Cardiac muscle cell (in vitro differentiated cells and primary cell): ENCODE data around the gene TSPAN4. TPM values are rescaled to one million over a fixed set of nuclear protein-coding genes. Genes with fewer than 3 reads are reported as not detected.
A peak's percentile ranks its signal among the peaks of the same experiment; 100 is the strongest.

Experiments
- DNase-seq, 2 donors: peaks; one replicate each; pipeline versions ENCODE4 v3.0.0 to v3.0.0-alpha.2; 2010 to 2017; ENCODE audit warnings: low read depth in 1 of 2, low spot score in 1 of 2
- H3K27ac ChIP-seq: fragments of 200-600 bp; sonication (generic); 2 replicates; pipeline ENCODE4 v1.5.1; 2016
- H3K27me3 ChIP-seq: fragments of 200-600 bp; sonication (generic); 2 replicates; pipeline ENCODE4 v1.6.0; 2016; ENCODE audit warnings: control low read depth
- H3K36me3 ChIP-seq: fragments of 200-600 bp; sonication (generic); 2 replicates; pipeline ENCODE4 v1.5.1; 2016; ENCODE audit warnings: control low read depth
- H3K4me1 ChIP-seq: fragments of 200-600 bp; sonication (generic); 2 replicates; pipeline ENCODE4 v1.8.1; 2017; ENCODE audit warnings: low read depth, mild to moderate bottlenecking, mixed run types
- H3K4me3 ChIP-seq: fragments of 200-600 bp; sonication (generic); 2 replicates; pipeline ENCODE4 v1.5.1; 2016; ENCODE audit warnings: mild to moderate bottlenecking
- H3K9me3 ChIP-seq: fragments of 200-600 bp; sonication (generic); 2 replicates; pipeline ENCODE4 v1.5.1; 2017; ENCODE audit warnings: low read depth, mild to moderate bottlenecking, control low read depth
- polyA plus RNA-seq: library from polyadenylated mRNA; unstranded; fragments of >200 nt; fragmentation: Nextera tagmentation; extraction: Ambion mirVana; gene quantifications from 2 replicates; pipeline ENCODE4 v1.2.1, GENCODE V29; 2016
- total RNA-seq: library from RNA; depleted of rRNA; stranded (reverse); fragments of >200 nt; gene quantifications from 2 replicates; pipeline ENCODE4 v1.2.3, GENCODE V29; 2016
- TF ChIP-seq, protein P1 (sequence below): IDR thresholded peaks from 2 replicates; pipeline ENCODE4 v1.5.1; 2012; ENCODE audit warnings: low read depth, mild to moderate bottlenecking, low read length

The TSPAN4 gene
- total and polyA plus RNA-seq, 2 experiments from 2014 or later = 85.3 to 125 TPM

DNA sequence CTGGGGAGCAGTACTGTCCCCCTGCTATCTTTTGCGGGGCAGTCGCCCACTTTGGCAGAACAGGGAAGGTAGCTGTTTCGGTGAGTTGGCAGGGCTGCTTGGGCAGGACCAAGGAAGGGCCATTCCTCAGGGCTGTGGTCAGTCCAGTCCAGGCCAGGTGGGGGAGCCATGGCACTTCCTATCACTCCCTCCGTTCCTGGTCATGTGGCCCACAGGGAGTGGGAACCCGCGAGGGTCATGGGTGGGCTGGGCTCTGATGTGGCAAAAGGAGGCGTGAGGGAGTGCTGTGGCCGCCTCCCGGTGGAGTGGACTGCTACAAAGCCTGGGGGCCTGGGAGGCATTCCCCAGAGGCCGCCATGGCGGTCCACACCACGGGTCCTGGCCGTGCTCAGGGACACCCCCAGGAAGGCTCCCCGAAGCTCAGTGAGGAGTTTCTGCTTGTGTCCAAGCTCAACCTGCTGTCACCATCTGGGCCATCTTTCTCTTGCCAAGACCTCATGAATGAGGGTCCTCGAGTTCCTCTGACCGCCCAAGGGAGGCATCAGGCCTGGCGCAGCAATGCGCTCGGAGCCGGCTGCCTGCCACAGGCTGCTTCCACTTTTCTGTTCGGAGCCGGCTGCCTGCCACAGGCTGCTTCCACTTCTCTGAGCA, 56.0 kb downstream of the TSPAN4 start:
- H3K27me3 ChIP-seq = no peaks in the 10 kb centered on the region
- H3K9me3 ChIP-seq = no peaks in the 10 kb centered on the region
- peak; percentile 36 to 41 for DNase-seq
- H3K4me1 ChIP-seq = no peaks in the 10 kb centered on the region
- no peak overlapping the region for H3K4me3 ChIP-seq
- TF ChIP-seq, protein P1, sequence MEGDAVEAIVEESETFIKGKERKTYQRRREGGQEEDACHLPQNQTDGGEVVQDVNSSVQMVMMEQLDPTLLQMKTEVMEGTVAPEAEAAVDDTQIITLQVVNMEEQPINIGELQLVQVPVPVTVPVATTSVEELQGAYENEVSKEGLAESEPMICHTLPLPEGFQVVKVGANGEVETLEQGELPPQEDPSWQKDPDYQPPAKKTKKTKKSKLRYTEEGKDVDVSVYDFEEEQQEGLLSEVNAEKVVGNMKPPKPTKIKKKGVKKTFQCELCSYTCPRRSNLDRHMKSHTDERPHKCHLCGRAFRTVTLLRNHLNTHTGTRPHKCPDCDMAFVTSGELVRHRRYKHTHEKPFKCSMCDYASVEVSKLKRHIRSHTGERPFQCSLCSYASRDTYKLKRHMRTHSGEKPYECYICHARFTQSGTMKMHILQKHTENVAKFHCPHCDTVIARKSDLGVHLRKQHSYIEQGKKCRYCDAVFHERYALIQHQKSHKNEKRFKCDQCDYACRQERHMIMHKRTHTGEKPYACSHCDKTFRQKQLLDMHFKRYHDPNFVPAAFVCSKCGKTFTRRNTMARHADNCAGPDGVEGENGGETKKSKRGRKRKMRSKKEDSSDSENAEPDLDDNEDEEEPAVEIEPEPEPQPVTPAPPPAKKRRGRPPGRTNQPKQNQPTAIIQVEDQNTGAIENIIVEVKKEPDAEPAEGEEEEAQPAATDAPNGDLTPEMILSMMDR = peak; percentile 8
- H3K27ac ChIP-seq = no peak overlapping the region
- peaks cover 26% of the 10 kb centered on the region for H3K36me3 ChIP-seq

DNA sequence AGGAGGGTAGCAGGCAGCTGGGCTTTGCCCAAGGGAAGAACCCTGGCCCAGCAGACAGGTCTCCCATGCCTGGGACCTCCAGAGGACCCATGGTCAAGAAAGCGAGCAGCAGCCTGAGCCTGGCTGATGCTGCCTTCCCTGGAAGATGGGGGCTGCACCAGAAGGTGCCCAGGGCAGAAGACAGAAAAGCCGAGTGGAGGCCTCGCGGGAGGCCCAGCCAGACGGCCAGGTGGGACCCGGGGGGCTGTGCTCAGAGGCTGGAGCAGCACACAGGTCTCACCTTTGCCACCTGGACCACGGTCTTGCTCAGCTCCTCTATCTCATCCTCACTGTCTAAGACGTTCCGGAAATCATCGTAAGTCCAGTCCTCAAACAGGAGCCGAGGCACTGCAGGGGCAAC, 57.1 kb downstream of the TSPAN4 start:
- Histone ChIP-seq H3K27ac (no peak overlapping the region), H3K36me3 (peaks cover 34% of the 10 kb centered on the region), H3K4me3 (no peak overlapping the region), H3K9me3 (no peaks in the 10 kb centered on the region), H3K27me3 (no peaks in the 10 kb centered on the region), H3K4me1 (no peaks in the 10 kb centered on the region)
- TF ChIP-seq, protein P1 = no peak
- no peak for DNase-seq

DNA sequence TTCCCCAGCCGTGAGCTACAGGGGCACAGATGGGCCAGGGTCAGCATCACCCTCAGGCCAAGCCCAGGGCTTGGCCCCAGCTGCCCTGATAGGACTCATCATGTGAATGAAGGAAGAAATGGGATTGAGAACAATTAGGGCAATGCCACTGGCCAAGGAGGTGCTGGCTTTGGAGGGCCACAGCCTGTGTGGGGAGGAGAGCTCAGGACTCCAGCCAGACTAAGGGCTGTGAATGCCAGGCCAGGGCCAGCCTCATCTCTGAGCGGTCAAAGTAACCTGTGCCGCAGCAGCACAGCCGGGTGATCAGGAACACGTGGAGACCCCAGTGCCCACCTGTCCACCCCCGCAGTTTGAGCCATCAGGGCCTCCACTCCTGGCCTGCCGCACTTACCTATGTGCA, 57.9 kb downstream of the TSPAN4 start:
- Histone ChIP-seq H3K27ac (no peak overlapping the region), H3K36me3 (peaks cover 34% of the 10 kb centered on the region)
- DNase-seq = no peak

DNA sequence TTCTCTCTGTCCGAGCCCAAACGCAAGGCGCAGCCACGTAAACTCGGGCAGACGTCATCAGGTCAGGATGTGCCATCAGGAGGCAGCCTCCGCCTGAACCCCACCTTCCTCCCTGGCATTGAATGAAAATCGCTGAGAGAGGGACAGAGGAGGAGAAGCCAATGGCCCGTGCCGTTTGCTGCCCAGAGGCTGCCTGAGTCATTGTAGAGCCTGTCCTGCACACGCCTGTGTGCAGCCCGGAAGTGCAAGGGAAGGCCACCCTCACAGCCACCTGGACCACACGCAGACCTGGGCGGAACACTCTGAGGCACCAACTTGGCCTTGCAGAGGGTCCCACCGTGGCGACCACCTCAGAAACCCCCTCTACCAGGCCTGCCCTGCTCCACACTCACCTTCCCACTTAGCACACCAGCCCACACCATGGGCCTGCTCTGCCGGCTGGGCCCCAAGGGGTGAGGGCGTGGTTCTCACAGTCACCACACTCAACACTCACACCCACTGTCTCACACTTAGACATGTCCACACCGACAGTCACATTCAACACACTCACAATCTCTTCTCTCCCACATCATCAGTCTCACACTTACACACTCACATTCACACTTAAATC, 58.9 kb downstream of the TSPAN4 start:
- TF ChIP-seq, protein P1 = no peak
- no peak for DNase-seq
- H3K36me3 ChIP-seq = peaks cover 34% of the 10 kb centered on the region
- H3K27me3 ChIP-seq = no peaks in the 10 kb centered on the region
- H3K27ac ChIP-seq = no peak overlapping the region
- H3K9me3 ChIP-seq = no peaks in the 10 kb centered on the region
- no peak overlapping the region for H3K4me3 ChIP-seq
- no peaks in the 10 kb centered on the region for H3K4me1 ChIP-seq

More for the DNA sequence above, 57.9 kb downstream of the TSPAN4 start:
- TF ChIP-seq, protein P1 = no peak
- H3K27me3 ChIP-seq = no peaks in the 10 kb centered on the region
- no peaks in the 10 kb centered on the region for H3K9me3 ChIP-seq
- H3K4me3 ChIP-seq = no peak overlapping the region
- no peaks in the 10 kb centered on the region for H3K4me1 ChIP-seq

DNA sequence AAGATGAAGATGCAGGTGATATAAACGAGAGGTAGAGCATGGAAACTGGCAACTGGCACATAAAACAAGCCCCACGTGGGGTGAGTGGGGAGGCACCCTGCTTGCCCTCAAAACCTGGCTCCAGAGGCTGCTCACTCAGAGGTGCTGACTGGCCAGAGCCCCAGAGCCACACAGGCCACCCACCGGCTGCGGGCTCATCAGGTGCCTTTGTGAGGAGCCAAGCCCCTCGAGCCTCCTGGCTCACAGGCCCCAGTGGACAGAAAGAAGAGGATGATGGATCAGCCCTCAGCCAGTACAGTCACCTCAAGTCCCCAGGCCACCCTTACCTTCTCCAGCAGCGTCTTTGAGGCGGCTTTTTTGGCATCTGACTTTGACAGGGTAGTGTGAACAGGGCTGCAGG, 61.7 kb downstream of the TSPAN4 start:
- DNase-seq = no peak
- TF ChIP-seq, protein P1 = no peak
- no peak overlapping the region for H3K27ac ChIP-seq
- H3K4me3 ChIP-seq = no peak overlapping the region
- peaks cover 30% of the 10 kb centered on the region for H3K36me3 ChIP-seq
- no peaks in the 10 kb centered on the region for H3K27me3 ChIP-seq
- no peaks in the 10 kb centered on the region for H3K9me3 ChIP-seq
- no peaks in the 10 kb centered on the region for H3K4me1 ChIP-seq
